HepG2 (cell line): ENCODE data around the gene PDZD7. TPM values are rescaled to one million over a fixed set of nuclear protein-coding genes. Genes with fewer than 3 reads are reported as not detected.

Experiments used
- ATAC-seq: fragments of 200-7000 bp; cut with Tn5 transposase; 3 replicates; pipeline ENCODE4 v1.9.1; 2020; ENCODE audit warnings: mild to moderate bottlenecking, moderate library complexity
- BruUV-seq: library from RNA; stranded (reverse); fragments of 400-500 nt; replicated peaks from 2 replicates; lab custom pipeline; 2021; lab: Mats Ljungman, UMichigan
- CTCF ChIA-PET: fragments of 300-600 bp; formaldehyde crosslinking; extraction: SDS; loops from one replicate; lab custom pipeline; 2021; ENCODE audit warnings: low total read pairs, inconsistent platforms, low intra/inter-chr PET ratio; lab: Yijun Ruan, JAX
- POLR2A ChIA-PET: fragments of 350-600 bp; sonication (Branson Sonifier 250); formaldehyde crosslinking; loops from one replicate; lab custom pipeline; 2020; ENCODE audit warnings: antibody characterized with exemption, inconsistent platforms; lab: Yijun Ruan, JAX
- DNase-seq: peaks from one replicate; pipeline ENCODE4 v3.0.0-alpha.2; 2015; ENCODE audit warnings: low spot score
- FAIRE-seq: peaks from 3 replicates; lab custom pipeline; 2011; peaks lifted over from hg19 to GRCh38; lab: Jason Lieb, UNC
- H2AFZ ChIP-seq: one replicate; pipeline ENCODE4 v1.6.1; 2011; ENCODE audit warnings: low read length, inconsistent platforms
- H3K27ac ChIP-seq: fragments of 300-600 bp; 3 replicates; pipeline ENCODE4 v1.8.0; 2011; ENCODE audit warnings: mixed run types, mild to moderate bottlenecking, mixed read lengths, low read length, inconsistent platforms; ENCODE audit not compliant: insufficient read depth; ENCODE audit errors: extremely low read length
- H3K27me3 ChIP-seq, 2 experiments: fragments of 200-600 bp in 1 of 2; 2 replicates in 1 of 2; 3 replicates in 1 of 2; pipeline versions ENCODE4 v1.6.0 to v1.8.0; 2011; ENCODE audit warnings: low read length in 2 of 2, mild to moderate bottlenecking in 2 of 2, moderate library complexity in 2 of 2, inconsistent platforms in 1 of 2; ENCODE audit not compliant: insufficient read depth in 2 of 2, control insufficient read depth in 1 of 2
- H3K36me3 ChIP-seq, 2 experiments: fragments of 200-600 bp in 1 of 2; replicated peaks in 1 of 2; 2 replicates in 1 of 2; 3 replicates in 1 of 2; pipeline versions ENCODE4 v1.5.1 to v1.8.0; 2011; ENCODE audit warnings: low read length in 2 of 2, inconsistent platforms in 1 of 2; ENCODE audit not compliant: insufficient read depth in 2 of 2, control insufficient read depth in 1 of 2
- H3K4me1 ChIP-seq: 2 replicates; pipeline ENCODE4 v1.5.1; 2012; ENCODE audit warnings: low read length, inconsistent platforms; ENCODE audit not compliant: insufficient read depth
- H3K4me2 ChIP-seq: 2 replicates; pipeline ENCODE4 v1.6.0; 2011; ENCODE audit warnings: low read depth, low read length, inconsistent platforms
- H3K4me3 ChIP-seq, 3 experiments: fragments of 200-600 bp in 1 of 3; sonication (generic), shearing (Covaris generic) in 1 of 3; replicated peaks in 1 of 3; 2 replicates each; pipeline ENCODE4 v1.5.1; 2011 to 2016; ENCODE audit warnings: low read length in 3 of 3, inconsistent platforms in 2 of 3, low read depth in 2 of 3, mild to moderate bottlenecking in 2 of 3, control low read depth in 1 of 3, mixed read lengths in 1 of 3; ENCODE audit not compliant: insufficient read depth in 1 of 3
- H3K79me2 ChIP-seq: one replicate; pipeline ENCODE4 v1.6.1; 2011; ENCODE audit warnings: low read length, inconsistent platforms; ENCODE audit not compliant: insufficient read depth
- H3K9ac ChIP-seq: 2 replicates; pipeline ENCODE4 v1.6.0; 2011; ENCODE audit warnings: mild to moderate bottlenecking, low read depth, low read length, inconsistent platforms; ENCODE audit not compliant: insufficient read depth
- H3K9me3 ChIP-seq: 2 replicates; pipeline ENCODE4 v1.5.1; 2012; ENCODE audit warnings: mild to moderate bottlenecking, low read length
- H4K20me1 ChIP-seq: 2 replicates; pipeline ENCODE4 v1.6.0; 2011; ENCODE audit warnings: inconsistent platforms, mild to moderate bottlenecking, low read length, moderate library complexity; ENCODE audit not compliant: insufficient read depth
- BCLAF1 ChIP-seq: fragments of 450-650 bp; IDR thresholded peaks from 2 replicates; pipeline ENCODE4 v1.6.1; 2017; ENCODE audit warnings: mild to moderate bottlenecking
- JUN ChIP-seq: sonication (generic); formaldehyde crosslinking; IDR thresholded peaks from 2 replicates; pipeline ENCODE4 v1.4.0; 2020; ENCODE audit warnings: mild to moderate bottlenecking, missing genetic modification reagents
- JUND ChIP-seq: sonication (generic); formaldehyde crosslinking; IDR thresholded peaks from 2 replicates; pipeline ENCODE4 v1.8.0; 2022; ENCODE audit warnings: mild to moderate bottlenecking, missing genetic modification reagents
- NR1H2 ChIP-seq: sonication (generic); formaldehyde crosslinking; IDR thresholded peaks from 2 replicates; pipeline ENCODE4 v1.8.1; 2022; ENCODE audit warnings: low read depth, missing genetic modification reagents, borderline replicate concordance
- POLR2AphosphoS5 ChIP-seq: IDR thresholded peaks from 2 replicates; pipeline ENCODE4 v1.6.1; 2012; ENCODE audit warnings: low read depth, low read length
- PPARG ChIP-seq: conservative IDR thresholded peaks from 2 replicates; pipeline ENCODE4 v1.6.1; 2016; ENCODE audit warnings: missing biosample characterization, missing genetic modification reagents
- REXO4 ChIP-seq: sonication (generic); formaldehyde crosslinking; IDR thresholded peaks from 2 replicates; pipeline ENCODE4 v1.8.0; 2022; ENCODE audit warnings: missing genetic modification reagents, mild to moderate bottlenecking, borderline replicate concordance
- SAP130 ChIP-seq: IDR thresholded peaks from 2 replicates; pipeline ENCODE4 v1.6.1; 2016; ENCODE audit warnings: low read depth
- SIN3B ChIP-seq: fragments of 150-350 bp; IDR thresholded peaks from 2 replicates; pipeline ENCODE4 v1.6.1; 2014; ENCODE audit warnings: low read length
- SMAD3 ChIP-seq: sonication (generic); formaldehyde crosslinking; IDR thresholded peaks from 2 replicates; pipeline ENCODE4 v1.4.0; 2020; ENCODE audit warnings: missing genetic modification reagents
- TBX3 ChIP-seq: fragments of 450-650 bp; IDR thresholded peaks from 2 replicates; pipeline ENCODE4 v1.6.1; 2017; ENCODE audit warnings: antibody characterized with exemption, mild to moderate bottlenecking, inconsistent platforms, borderline replicate concordance
- TFDP2 ChIP-seq: sonication (generic); formaldehyde crosslinking; IDR thresholded peaks from 2 replicates; pipeline ENCODE4 v1.4.0; 2020; ENCODE audit warnings: missing genetic modification reagents
- ZBTB38 ChIP-seq: sonication (generic); formaldehyde crosslinking; IDR thresholded peaks from 2 replicates; pipeline ENCODE4 v1.5.1; 2020; ENCODE audit warnings: mild to moderate bottlenecking, missing genetic modification reagents
- ZNF10 ChIP-seq: sonication (generic); formaldehyde crosslinking; IDR thresholded peaks from 2 replicates; pipeline ENCODE4 v1.4.0; 2020; ENCODE audit warnings: mild to moderate bottlenecking, low read depth, missing genetic modification reagents, borderline replicate concordance
- ZNF605 ChIP-seq: sonication (generic); formaldehyde crosslinking; IDR thresholded peaks from 2 replicates; pipeline ENCODE4 v1.8.0; 2022; ENCODE audit warnings: mild to moderate bottlenecking, missing genetic modification reagents
- ZNF775 ChIP-seq: sonication (generic); formaldehyde crosslinking; IDR thresholded peaks from 2 replicates; pipeline ENCODE4 v1.4.0; 2020; ENCODE audit warnings: missing genetic modification reagents, mild to moderate bottlenecking, moderate library complexity, borderline replicate concordance
- WGBS: methylation state at CpG from one replicate; pipeline ENCODE4 v1.1.6; 2017; ENCODE audit warnings: low lambda C conversion rate; 5-methylcytosine and 5-hydroxymethylcytosine counted together
- in situ Hi-C: cut with HindIII; loops from 2 replicates; pipeline ENCODE4 v1.10.0; 2017; ENCODE audit warnings: low pct_unique_long_range_greater_than_20kb; ENCODE audit not compliant: extremely low pct_ligation_motif_present
- intact Hi-C: fragments of 100-400 bp; cut with micrococcal nuclease; formaldehyde crosslinking; loops from one replicate; pipeline ENCODE4 v1.10.0; 2022; ENCODE audit not compliant: unreplicated experiment
- polyA plus RNA-seq, 8 experiments: library from polyadenylated mRNA; depleted of rRNA in 3 of 8; stranded (reverse) in 7 of 8; unstranded in 1 of 8; fragments of >200 nt; fragmentation: Illumina TruSeq in 4 of 8; extraction: Trizol in 4 of 8; gene quantifications; 2 replicates each; pipeline versions ENCODE4 v1.2.1 to v1.2.3, GENCODE V29; 2011 to 2016; ENCODE audit warnings: low read depth in 4 of 8, missing spikeins in 1 of 8, mixed read lengths in 1 of 8; ENCODE audit not compliant: insufficient read depth in 1 of 8
- total RNA-seq, 5 experiments: library from RNA; depleted of rRNA; stranded (reverse); fragments of >200 nt; fragmentation: Illumina TruSeq; extraction: Trizol; gene quantifications; 2 replicates each; pipeline ENCODE4 v1.2.3, GENCODE V29; 2016; ENCODE audit warnings: low read depth in 1 of 5

PDZD7 gene
- total and polyA plus RNA-seq, 2 of the 13 experiments (the other 11 are each of a cell fraction or from before 2014, with no cell fraction given): 0.58 to 0.73 TPM

- no peak overlapping the region for H3K4me2 ChIP-seq
- in situ Hi-C loops (no loop called here), intact Hi-C loops (no loop called here)
- H3K36me3 ChIP-seq: no peaks in the 10 kb centered on the region
- no peak overlapping the region for H3K27ac ChIP-seq
- DNase-seq (no peak), ATAC-seq (no peak), FAIRE-seq (no peak)
- ChIA-PET POLR2A (no interaction called here), CTCF (no interaction called here)
- no peaks in the 10 kb centered on the region for H4K20me1 ChIP-seq
- no peaks in the 10 kb centered on the region for H3K79me2 ChIP-seq
- H2AFZ ChIP-seq: no peak overlapping the region
- peaks cover 18% of the 10 kb centered on the region for H3K4me1 ChIP-seq
- TF ChIP-seq JUN (CRISPR knock-in tag) (no peak), BCLAF1 (no peak)
- no peak overlapping the region for H3K4me3 ChIP-seq
- H3K27me3 ChIP-seq: peaks cover 1 to 13% of the 10 kb centered on the region in 2 experiments; a peak in 2 of 5 replicates
- 36% methylated on average over 6 of the region's 11 CpGs for WGBS
- BruUV-seq: no TSS peak
- no peak overlapping the region for H3K9ac ChIP-seq
- no peaks in the 10 kb centered on the region for H3K9me3 ChIP-seq
These were observed 9.2 kb downstream of the PDZD7 start for GRCh38 chr10:101021692-101022251.

GRCh38 chr10:101021239-101021638, 9.7 kb downstream of the PDZD7 start:
- WGBS: 8% methylated on average over 4 of the region's 4 CpGs
- ATAC-seq: no peak
- in situ Hi-C loops (no loop called here), intact Hi-C loops (no loop called here)
- BruUV-seq: no TSS peak
- POLR2A ChIA-PET: no interaction called here
- no peak for FAIRE-seq
- Histone ChIP-seq H3K79me2 (no peaks in the 10 kb centered on the region), H3K9ac (no peak overlapping the region), H3K4me1 (peaks cover 18% of the 10 kb centered on the region), H3K27ac (no peak overlapping the region), H4K20me1 (no peaks in the 10 kb centered on the region), H3K27me3 (peaks cover 1 to 13% of the 10 kb centered on the region in 2 experiments; a peak in 2 of 5 replicates), H3K4me3 (no peak overlapping the region), H3K9me3 (no peaks in the 10 kb centered on the region), H3K4me2 (no peak overlapping the region), H2AFZ (no peak overlapping the region), H3K36me3 (no peaks in the 10 kb centered on the region)
- CTCF ChIA-PET: no interaction called here
- DNase-seq: no peak
- TF ChIP-seq JUND (CRISPR knock-in tag) (no peak), POLR2AphosphoS5 (no peak), REXO4 (no peak), TFDP2 (no peak), ZNF775 (CRISPR knock-in tag) (no peak), NR1H2 (CRISPR knock-in tag) (no peak), SIN3B (no peak), ZBTB38 (CRISPR knock-in tag) (no peak), PPARG (no peak), ZNF10 (CRISPR knock-in tag) (no peak), ZNF605 (CRISPR knock-in tag) (no peak), SMAD3 (CRISPR knock-in tag) (no peak), TBX3 (no peak), SAP130 (no peak)
